Anterior cingulate cortex (tissue), 58 donors: ENCODE results near the gene EXOG.
"Not testable (repeated sequence)": the region's sequence is repeated elsewhere in the genome, so short reads cannot be mapped to it uniquely, and the experiment has no call there.

Experiments
- DNase-seq, 58 donors: peaks; one replicate each; lab custom pipeline; 2025; lab: John Stamatoyannopoulos, UW

EXOG gene

DNA sequence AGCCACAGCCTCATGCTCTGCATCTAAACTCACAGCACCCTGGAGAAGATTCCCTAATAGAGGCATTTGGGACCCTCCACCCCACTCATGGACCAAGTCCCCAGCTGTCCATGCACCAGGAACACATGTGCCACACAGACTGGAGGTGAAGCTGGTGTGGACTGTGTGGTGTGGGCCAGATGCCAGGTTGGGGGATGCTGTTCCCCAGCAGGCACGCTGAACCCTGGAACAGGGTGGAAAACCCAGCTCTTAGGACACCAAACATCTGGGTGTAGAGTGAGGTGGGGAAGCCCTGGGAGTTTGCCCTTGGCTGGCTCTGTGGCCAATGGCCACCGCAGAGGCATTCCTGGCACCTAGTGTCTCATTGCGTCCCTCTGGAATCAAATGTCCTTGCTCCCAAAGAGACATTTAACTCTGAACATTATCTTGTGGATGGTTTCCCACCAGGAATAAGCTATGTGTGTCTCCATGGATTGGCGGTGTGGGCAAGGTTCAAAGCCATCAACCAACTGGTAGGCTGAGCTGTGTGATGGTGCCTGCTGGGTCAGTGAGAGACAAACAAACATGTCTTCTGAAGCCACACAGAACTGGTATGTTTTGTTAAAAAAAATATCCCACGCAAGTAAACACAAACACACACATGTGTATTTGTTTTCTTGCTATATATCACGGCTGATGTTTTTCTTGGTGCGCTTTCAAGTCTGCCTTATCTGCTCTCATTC is 65.0 kb downstream of the EXOG start:
- no peak for DNase-seq

DNA sequence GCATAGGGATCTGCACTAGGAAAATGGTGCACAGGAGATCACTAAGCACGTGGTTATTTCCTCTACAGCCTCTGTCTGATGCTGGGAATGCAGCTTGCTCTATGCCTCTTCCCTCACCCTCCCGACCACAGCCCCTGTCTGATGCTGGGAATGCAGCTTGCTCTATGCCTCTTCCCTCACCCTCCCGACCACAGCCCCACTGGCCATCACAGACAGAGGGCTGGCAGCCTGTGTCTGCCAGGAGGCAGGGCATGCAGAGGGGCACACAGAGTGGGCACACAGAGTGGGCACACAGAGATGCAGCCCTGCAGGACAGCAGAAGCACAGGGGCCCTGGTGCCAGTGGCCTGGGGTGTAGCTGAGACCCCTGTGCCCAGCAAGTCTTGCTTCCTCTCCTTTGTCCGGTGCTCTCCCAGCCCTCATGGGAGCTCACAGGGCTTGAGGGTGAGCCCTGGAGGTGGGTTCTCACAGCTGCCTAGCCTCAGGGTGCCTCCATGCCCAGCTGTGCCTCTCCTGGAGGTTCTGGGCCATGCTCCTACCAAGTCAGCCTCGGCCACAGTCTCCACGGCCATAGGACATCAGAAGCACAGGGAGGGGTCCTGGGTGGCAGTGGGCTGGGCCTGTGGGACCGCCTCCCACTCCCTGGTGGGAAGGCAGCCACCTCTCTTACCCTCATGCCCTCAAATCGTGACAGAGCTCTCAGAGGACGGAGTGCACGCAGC is 65.8 kb downstream of the EXOG start:
- DNase-seq, result no peak

GRCh38 chr3:38562467-38562925 is 66.4 kb downstream of the EXOG start:
- DNase-seq, result no peak

- DNase-seq, result no peak
Measured at GRCh38 chr3:38563070-38563885, 67.1 kb downstream of the EXOG start.

DNA sequence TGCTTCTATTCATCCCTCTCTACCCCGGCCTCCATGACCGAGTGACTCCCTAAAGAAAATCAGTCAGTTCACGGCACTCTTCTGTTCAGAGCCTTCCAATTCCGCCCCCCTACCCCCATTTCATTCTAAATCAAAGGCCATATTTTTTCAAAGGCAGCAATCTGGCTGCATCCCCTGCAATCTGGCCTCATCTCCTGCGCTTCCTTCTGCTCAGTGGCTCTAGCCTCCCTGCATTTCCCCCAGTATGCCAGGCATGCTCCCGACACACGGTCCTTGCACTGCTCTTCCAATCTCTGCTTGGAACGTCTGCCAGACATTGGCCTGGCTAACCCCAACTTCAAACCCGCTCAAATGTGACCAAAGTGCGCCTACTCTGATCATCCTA is 67.7 kb downstream of the EXOG start:
- DNase-seq, result no peak

DNA sequence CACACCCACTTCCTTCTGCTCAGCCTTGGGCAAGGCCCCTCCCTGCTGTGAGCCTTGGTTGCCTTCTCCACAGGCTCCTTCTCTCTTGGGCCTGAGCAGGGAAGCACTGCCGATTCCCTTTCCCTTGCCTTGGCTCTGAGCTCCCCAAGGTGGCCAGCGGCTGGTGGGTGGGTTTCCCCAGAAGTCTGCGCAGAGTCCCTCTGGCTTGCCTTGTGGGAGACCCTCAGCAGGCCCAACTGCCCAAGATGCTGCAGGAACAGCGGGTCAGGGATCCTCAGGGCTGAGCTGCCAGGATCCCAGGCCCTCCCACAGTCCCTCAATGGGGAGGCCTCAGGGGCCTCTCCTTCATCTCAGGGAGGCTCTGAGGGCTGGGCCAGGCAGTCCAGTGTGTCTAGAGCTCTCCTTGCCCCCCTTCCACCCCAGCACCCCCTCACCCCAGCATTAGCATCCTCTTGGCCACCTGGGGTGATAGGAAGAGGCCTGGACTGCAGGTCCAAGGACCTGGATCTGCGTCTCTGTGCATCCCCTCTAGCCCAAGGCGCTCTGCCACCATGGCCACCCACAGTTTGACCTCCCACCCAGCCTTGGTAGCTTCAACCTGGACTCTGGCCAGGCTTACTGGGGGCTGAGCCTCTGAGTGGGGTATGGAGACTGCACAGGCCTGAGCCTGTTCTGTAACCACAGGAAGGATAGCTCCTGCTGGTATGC is 68.6 kb downstream of the EXOG start:
- no peak for DNase-seq

- DNase-seq, result no peak
Measured at GRCh38 chr3:38565339-38566214, 69.4 kb downstream of the EXOG start.

DNA sequence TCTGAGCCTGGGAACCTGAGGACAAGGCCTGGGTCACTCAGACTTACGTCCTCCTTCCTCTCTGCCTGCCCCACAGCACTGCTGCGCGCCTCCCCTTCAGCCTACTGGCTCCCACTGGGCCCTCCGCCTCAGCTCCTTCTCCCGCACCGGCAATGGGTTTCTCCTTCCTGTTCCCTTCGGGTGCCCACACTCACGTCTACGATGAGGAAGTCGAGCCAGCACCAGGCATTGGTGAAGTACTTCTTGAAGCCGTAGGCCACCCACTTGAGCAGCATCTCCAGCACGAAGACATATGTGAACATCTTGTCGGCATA is 70.0 kb downstream of the EXOG start:
- DNase-seq, result no peak

DNA sequence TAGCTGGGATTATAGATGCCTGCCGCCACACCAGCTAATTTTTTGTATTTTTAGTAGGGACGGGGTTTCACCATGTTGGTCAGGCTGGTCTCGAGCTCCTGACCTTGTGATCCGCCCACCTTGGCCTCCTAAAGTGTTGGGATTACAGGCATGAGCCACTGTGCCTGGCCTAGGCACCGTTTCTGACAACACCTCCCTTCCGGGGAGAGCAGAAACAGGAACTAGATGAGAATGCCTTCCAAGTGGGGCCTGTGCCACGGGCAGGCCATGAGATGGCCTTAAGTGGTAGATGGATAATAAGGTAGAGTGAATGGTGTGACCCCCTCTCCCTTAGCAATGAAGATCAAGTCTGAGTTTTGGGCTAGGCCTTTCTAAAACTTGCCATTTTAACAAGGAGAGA is 70.7 kb downstream of the EXOG start:
- DNase-seq, result not testable (repeated sequence)

DNA sequence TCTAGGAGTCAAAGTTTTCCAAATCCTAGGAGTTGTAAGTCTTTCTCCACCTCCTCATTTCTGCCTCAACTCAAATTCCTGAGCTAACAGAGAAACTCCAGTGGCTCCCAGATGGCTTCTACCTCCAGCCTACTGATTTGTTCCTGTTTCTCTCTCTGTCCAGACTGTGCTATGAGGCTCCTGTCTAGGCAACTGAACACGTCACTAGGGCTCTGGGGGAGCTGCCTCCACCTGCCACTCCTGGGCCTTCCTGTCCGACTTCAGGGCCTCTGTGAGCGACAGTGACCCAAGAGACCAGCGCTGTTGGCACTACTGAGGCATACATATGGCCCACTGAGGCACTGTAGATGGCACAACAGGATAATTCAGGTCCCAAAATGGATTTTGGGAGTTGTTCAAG is 71.4 kb downstream of the EXOG start:
- DNase-seq, result no peak

- DNase-seq, result no peak
Measured at GRCh38 chr3:38573111-38573510, 77.0 kb downstream of the EXOG start.

GRCh38 chr3:38573556-38573955 is 77.4 kb downstream of the EXOG start:
- peak in 11 of 58 donors; percentile 11 to 55 (median 21) for DNase-seq

DNA sequence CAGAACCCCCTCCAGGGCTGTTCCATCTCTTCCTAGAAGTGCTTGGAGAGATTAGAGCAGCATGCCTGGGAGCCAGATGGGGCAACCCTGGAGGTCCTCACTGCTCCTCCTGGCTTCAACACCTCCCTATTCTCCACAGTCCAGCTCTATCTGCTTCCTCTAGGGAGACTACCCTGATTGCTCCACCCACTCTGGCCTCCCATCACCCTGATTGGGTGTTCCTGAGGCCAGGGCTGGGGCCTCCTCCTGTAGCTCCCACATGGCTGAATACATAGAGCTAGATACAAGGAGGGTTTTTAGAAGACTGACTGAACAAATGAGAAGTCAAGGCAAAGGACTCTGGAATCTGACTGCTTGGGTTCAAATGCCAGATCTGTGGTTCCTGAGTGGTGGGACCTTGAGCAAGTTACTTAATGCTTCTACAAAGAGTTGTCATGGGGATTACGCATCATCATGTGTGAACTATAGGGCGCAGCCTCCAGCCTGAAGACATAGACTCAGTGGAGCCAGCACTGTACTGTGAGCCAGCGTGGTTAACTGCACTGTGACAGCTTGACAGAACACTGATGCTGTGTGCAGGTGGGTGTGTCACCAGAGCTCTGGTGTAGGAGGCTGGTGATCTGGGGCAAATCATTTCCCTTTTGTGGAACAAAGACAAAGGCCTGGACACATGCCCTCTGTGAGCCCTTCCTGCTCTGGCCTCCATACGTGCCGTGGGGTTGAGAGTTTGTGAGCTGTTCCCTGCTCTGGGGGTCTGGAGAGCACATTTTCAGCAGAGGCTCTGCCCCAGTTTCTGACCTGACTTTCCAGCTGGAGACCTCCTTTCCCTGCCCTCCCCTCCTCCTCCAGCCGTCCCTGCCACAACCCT is 78.5 kb downstream of the EXOG start:
- DNase-seq, result no peak

GRCh38 chr3:38575279-38575843 is 79.2 kb downstream of the EXOG start:
- DNase-seq, result no peak
